Measurements from ENCODE around the gene CACNA2D3. TPM values are rescaled to one million over a fixed set of nuclear protein-coding genes. Genes with fewer than 3 reads are reported as not detected.

The CACNA2D3 gene
- polyA plus RNA-seq, 2 of the 4 experiments (the other 2 are of a cell fraction) = 0.04 to 0.05 TPM

DNA sequence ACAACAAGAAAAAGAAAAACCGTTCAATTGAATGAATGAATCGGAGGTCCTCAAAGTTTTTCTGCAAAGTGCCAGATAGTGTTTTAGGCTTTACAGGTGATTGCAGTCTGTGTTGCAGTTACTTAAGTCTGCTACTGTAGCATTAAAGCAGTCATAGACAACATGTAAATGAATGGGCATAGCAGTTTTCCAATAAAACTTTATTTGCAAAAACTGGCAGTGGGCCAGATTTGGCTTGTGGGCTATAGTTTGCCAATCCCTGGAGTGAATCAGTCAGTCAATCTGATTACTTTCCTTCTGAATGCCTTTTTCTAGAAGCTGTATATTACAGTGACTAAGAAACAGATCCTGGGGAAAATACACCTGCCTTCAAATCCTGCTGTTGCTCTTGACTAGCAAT lies 562.9 kb downstream of the CACNA2D3 start:
- no peak for TF ChIP-seq ZC3H11A (IDR thresholded peaks at IDR 0.05)
- no peak for TF ChIP-seq KDM5A (IDR thresholded peaks at IDR 0.05)
- TF ChIP-seq ESRRA (IDR thresholded peaks at IDR 0.05; ENCODE audit: borderline replicate concordance, low read length) = no peak
- no peak for TF ChIP-seq RAD21 (conservative IDR thresholded peaks at IDR 0.05 in 1 of 2, IDR thresholded peaks at IDR 0.05 in 1 of 2)
- no peak for TF ChIP-seq CHD2 (IDR thresholded peaks at IDR 0.05; ENCODE audit: low read length, partially characterized antibody)
- no peak for TF ChIP-seq RNF2 (IDR thresholded peaks at IDR 0.05; ENCODE audit: borderline replicate concordance, low read depth)
- no peak for TF ChIP-seq POLR2A (IDR thresholded peaks at IDR 0.05; ENCODE audit: low read length)
- no peak for TF ChIP-seq REST (IDR thresholded peaks at IDR 0.05)
- no peak for TF ChIP-seq MAFK (IDR thresholded peaks at IDR 0.05; ENCODE audit: partially characterized antibody)
- no peak for TF ChIP-seq MYC (IDR thresholded peaks at IDR 0.05; ENCODE audit: borderline replicate concordance, low read length)
- no peak for TF ChIP-seq RCOR1 (IDR thresholded peaks at IDR 0.05; ENCODE audit: low read depth, low read length)
- no peak for TF ChIP-seq PHF8 (IDR thresholded peaks at IDR 0.05; ENCODE audit: borderline replicate concordance, low read depth)
- TF ChIP-seq, protein P1, sequence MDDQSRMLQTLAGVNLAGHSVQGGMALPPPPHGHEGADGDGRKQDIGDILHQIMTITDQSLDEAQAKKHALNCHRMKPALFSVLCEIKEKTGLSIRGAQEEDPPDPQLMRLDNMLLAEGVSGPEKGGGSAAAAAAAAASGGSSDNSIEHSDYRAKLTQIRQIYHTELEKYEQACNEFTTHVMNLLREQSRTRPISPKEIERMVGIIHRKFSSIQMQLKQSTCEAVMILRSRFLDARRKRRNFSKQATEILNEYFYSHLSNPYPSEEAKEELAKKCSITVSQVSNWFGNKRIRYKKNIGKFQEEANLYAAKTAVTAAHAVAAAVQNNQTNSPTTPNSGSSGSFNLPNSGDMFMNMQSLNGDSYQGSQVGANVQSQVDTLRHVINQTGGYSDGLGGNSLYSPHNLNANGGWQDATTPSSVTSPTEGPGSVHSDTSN (IDR thresholded peaks at IDR 0.05) = no peak
- no peak for TF ChIP-seq SREBF2 (IDR thresholded peaks at IDR 0.05)
- no peak for TF ChIP-seq CBX8 (IDR thresholded peaks at IDR 0.05)
- no peak for TF ChIP-seq JUNB (IDR thresholded peaks at IDR 0.05)
- TF ChIP-seq KDM1A (IDR thresholded peaks at IDR 0.05; ENCODE audit: low read depth) = no peak
- TF ChIP-seq HOXB5 (CRISPR knock-in tag; IDR thresholded peaks at IDR 0.05) = no peak
- H3K4me3 ChIP-seq = no peak overlapping the region
- H3K4me1 ChIP-seq = no peaks in the 10 kb centered on the region
- POLR2A ChIA-PET = no interaction called here
- no peak overlapping the region for H3K4me2 ChIP-seq
- FAIRE-seq (no peak), ATAC-seq (no peak), DNase-seq (ENCODE audit: low read depth in 1 of 2, low spot score in 1 of 2) (no peak)
- CTCF ChIA-PET = no interaction called here
- no peaks in the 10 kb centered on the region for H3K9me3 ChIP-seq
- 43% methylated on average over 2 of the region's 2 CpGs for WGBS (ENCODE audit: missing lambda C conversion rate)
- no peak overlapping the region for H3K27ac ChIP-seq

DNA sequence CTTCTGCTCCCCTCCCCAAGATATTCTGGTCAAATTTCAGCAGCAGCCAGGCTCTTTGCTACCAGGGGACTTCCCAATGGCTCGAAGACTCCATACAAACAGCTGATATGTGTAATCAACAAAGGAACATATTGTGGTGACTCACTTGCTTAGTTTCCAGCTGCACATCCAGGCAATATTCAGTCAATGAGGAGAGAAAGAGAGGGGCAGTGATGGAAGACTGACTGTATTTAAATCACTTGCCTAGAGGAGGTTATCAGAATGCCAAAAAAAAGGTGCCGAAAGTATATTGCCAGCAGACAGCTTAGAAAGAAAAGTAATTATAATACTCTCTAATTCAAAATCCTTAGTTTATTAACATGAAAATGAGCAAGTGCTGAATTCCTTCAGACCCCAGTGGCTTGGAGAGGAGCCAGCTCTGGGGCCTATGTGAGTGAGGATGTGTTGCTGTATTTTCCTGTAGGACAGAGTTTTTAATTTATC lies 569.0 kb downstream of the CACNA2D3 start:
- DNase-seq (ENCODE audit: low read depth in 1 of 2, low spot score in 1 of 2) = no peak
- Histone ChIP-seq H3K4me1 (no peaks in the 10 kb centered on the region), H3K4me2 (no peak overlapping the region), H3K27ac (no peak overlapping the region), H3K4me3 (no peak overlapping the region), H3K9me3 (no peaks in the 10 kb centered on the region)
- ChIA-PET POLR2A (no interaction called here), CTCF (interaction anchor here (0.6 kb wide), 1 partner anchor 1634 kb away, joined by 3 read pairs; no protein-coding TSS in a partner anchor)
- FAIRE-seq = no peak
- TF ChIP-seq MYC (IDR thresholded peaks at IDR 0.05; ENCODE audit: borderline replicate concordance, low read length) = no peak
- TF ChIP-seq TP53 (CRISPR knock-in tag; IDR thresholded peaks at IDR 0.05) = no peak
- TF ChIP-seq HOXA7 (CRISPR knock-in tag; IDR thresholded peaks at IDR 0.05) = no peak
- TF ChIP-seq NPAS2 (CRISPR knock-in tag; IDR thresholded peaks at IDR 0.05; ENCODE audit: borderline replicate concordance) = no peak
- no peak for TF ChIP-seq TFCP2L1 (CRISPR knock-in tag; IDR thresholded peaks at IDR 0.05)
- no peak for TF ChIP-seq RAD21 (conservative IDR thresholded peaks at IDR 0.05 in 1 of 2, IDR thresholded peaks at IDR 0.05 in 1 of 2)
- no peak for TF ChIP-seq EHMT2 (IDR thresholded peaks at IDR 0.05; ENCODE audit: low read depth)
- TF ChIP-seq RCOR1 (IDR thresholded peaks at IDR 0.05; ENCODE audit: low read depth, low read length) = no peak
- TF ChIP-seq, protein P2, sequence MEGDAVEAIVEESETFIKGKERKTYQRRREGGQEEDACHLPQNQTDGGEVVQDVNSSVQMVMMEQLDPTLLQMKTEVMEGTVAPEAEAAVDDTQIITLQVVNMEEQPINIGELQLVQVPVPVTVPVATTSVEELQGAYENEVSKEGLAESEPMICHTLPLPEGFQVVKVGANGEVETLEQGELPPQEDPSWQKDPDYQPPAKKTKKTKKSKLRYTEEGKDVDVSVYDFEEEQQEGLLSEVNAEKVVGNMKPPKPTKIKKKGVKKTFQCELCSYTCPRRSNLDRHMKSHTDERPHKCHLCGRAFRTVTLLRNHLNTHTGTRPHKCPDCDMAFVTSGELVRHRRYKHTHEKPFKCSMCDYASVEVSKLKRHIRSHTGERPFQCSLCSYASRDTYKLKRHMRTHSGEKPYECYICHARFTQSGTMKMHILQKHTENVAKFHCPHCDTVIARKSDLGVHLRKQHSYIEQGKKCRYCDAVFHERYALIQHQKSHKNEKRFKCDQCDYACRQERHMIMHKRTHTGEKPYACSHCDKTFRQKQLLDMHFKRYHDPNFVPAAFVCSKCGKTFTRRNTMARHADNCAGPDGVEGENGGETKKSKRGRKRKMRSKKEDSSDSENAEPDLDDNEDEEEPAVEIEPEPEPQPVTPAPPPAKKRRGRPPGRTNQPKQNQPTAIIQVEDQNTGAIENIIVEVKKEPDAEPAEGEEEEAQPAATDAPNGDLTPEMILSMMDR (IDR thresholded peaks at IDR 0.05) = no peak
- TF ChIP-seq HOXB5 (CRISPR knock-in tag; IDR thresholded peaks at IDR 0.05) = no peak
- no peak for TF ChIP-seq JUN (IDR thresholded peaks at IDR 0.05)
- no peak for TF ChIP-seq HEYL (CRISPR knock-in tag; IDR thresholded peaks at IDR 0.05)
- TF ChIP-seq POLR2A (IDR thresholded peaks at IDR 0.05; ENCODE audit: low read length) = no peak
- no peak for TF ChIP-seq NFE2L2 (conservative IDR thresholded peaks at IDR 0.05; ENCODE audit: low read length)
- no peak for TF ChIP-seq FOXS1 (CRISPR knock-in tag; IDR thresholded peaks at IDR 0.05)
- TF ChIP-seq EP300 (IDR thresholded peaks at IDR 0.05) = no peak
- no peak for TF ChIP-seq ESRRA (IDR thresholded peaks at IDR 0.05; ENCODE audit: borderline replicate concordance, low read length)
- no peak for ATAC-seq
- 52% methylated on average over 2 of the region's 2 CpGs for WGBS (ENCODE audit: missing lambda C conversion rate)

Measured in A549 (cell line).